Adrenal gland (tissue), 12 donors: ENCODE results near the gene PRKCSH. TPM values are rescaled to one million over a fixed set of nuclear protein-coding genes. Genes with fewer than 3 reads are reported as not detected.

Experiments
- DNase-seq, 7 donors: peaks; one replicate each; pipeline ENCODE4 v3.0.0-alpha.2; 2019 to 2020
- H3K27ac ChIP-seq, 5 donors: fragments of 200-600 bp; sonication (generic) in 4 of 5; 1 replicate in 3 of 5; 2 replicates in 2 of 5; pipeline versions ENCODE4 v1.5.1 to v1.8.0; 2016 to 2020; ENCODE audit warnings: mild to moderate bottlenecking in 1 of 5
- H3K27me3 ChIP-seq: fragments of 200-600 bp; 2 replicates; pipeline ENCODE4 v1.8.0; 2021
- H3K36me3 ChIP-seq, 2 donors: fragments of 200-600 bp; replicated peaks in 1 of 2; 1 replicate in 1 of 2; 2 replicates in 1 of 2; pipeline versions ENCODE4 v1.5.1 to v1.8.0; 2018 to 2022
- H3K4me1 ChIP-seq, 2 donors: fragments of 200-600 bp; replicated peaks in 1 of 2; 1 replicate in 1 of 2; 2 replicates in 1 of 2; pipeline versions ENCODE4 v1.5.1 to v1.8.0; 2018 to 2021
- H3K4me3 ChIP-seq, 4 donors: fragments of 200-600 bp; sonication (generic) in 3 of 4; one replicate each; pipeline ENCODE4 v1.5.1; 2016 to 2018
- H3K9me3 ChIP-seq, 3 donors: fragments of 200-600 bp; sonication (generic) in 1 of 3; replicated peaks in 1 of 3; 1 replicate in 2 of 3; 2 replicates in 1 of 3; pipeline versions ENCODE4 v1.5.1 to v1.8.0; 2016 to 2021
- CTCF ChIP-seq, 6 experiments: fragments of 450-650 bp in 4 of 6; fragments of 200-600 bp in 2 of 6; sonication (generic) in 1 of 6; IDR thresholded peaks; 1 replicate in 5 of 6; 2 replicates in 1 of 6; pipeline versions ENCODE4 v1.5.1 to v1.8.0; 2016 to 2021; ENCODE audit warnings: antibody characterized with exemption in 6 of 6, mild to moderate bottlenecking in 2 of 6, moderate library complexity in 1 of 6
- POLR2A ChIP-seq, 2 donors: fragments of 450-650 bp; IDR thresholded peaks; one replicate each; pipeline ENCODE4 v1.6.1; 2017; ENCODE audit warnings: antibody characterized with exemption in 2 of 2, mild to moderate bottlenecking in 2 of 2, moderate library complexity in 1 of 2
- WGBS, 4 donors: extraction: QIAGEN DNeasy Blood & Tissue Kit in 2 of 4; methylation state at CpG; one replicate each; pipeline versions ENCODE4 v1.1.5 to v1.1.7; 2013 to 2017; 5-methylcytosine and 5-hydroxymethylcytosine counted together
- intact Hi-C, 2 donors: fragments of 100-400 bp; cut with DNase I; formaldehyde crosslinking; loops; one replicate each; pipeline versions ENCODE4 v1.14.1 to v1.15.0; 2022 to 2023
- polyA plus RNA-seq, 3 donors: library from polyadenylated mRNA; stranded (reverse); fragments of 200-250 nt in 2 of 3; fragments of 350-450 nt in 1 of 3; fragmentation: Illumina TruSeq in 1 of 3; extraction: RNeasy Lipid Tissue Mini Kit (QIAGEN cat#74804) in 1 of 3; gene quantifications; one replicate each; pipeline ENCODE4 v1.2.3, GENCODE V29; 2013 to 2014
- total RNA-seq, 9 donors: library from RNA; depleted of rRNA in 4 of 9; stranded (reverse); fragments of >200 nt in 4 of 9; fragments of 120-200 nt in 1 of 9; fragmentation: NEBNext Ultra II Directional in 1 of 9; extraction: Animal tissue kit (Norgen Biotek cat#: 25700) in 1 of 9; gene quantifications; one replicate each; pipeline versions ENCODE4 v1.1.0 to v1.2.4, GENCODE V29; 2013 to 2023
- donor health status: healthy with polysubstance abuse.
- donor health status: Bipolar disorder and iron deficiency.
- donor health status: DM: yes; HTN: yes; CAD: no.
- donor health status: DM: no; HTN: no; CAD: no.
- donor health status: DM: no; HTN: no; CAD: no.
- donor health status: DM: yes; HTN: yes; CAD: no.

PRKCSH gene
- total and polyA plus RNA-seq, 12 donors = 64.4 to 359 (median 203) TPM

GRCh38 chr19:11435833-11436313 is 438 bp downstream of the PRKCSH start:
- Histone ChIP-seq H3K27ac (peak overlapping the region in 3 of 5 donors; percentile 57 to 87 (median 87)), H3K9me3 (no peaks in the 10 kb centered on the region), H3K4me1 (peaks cover 12 to 17% of the 10 kb centered on the region in 2 donors), H3K4me3 (peak overlapping the region in 3 of 4 donors; percentile 4 to 81 (median 78)), H3K27me3 (no peaks in the 10 kb centered on the region), H3K36me3 (peaks cover 0 to 44% of the 10 kb centered on the region in 2 donors)
- intact Hi-C loops = no loop called here
- 0 to 5% (median 2%) methylated on average over 8 to 21 of the region's 21 CpGs for WGBS, 4 donors
- DNase-seq = peak in 2 of 7 donors; percentile 36 to 52
- no peak for TF ChIP-seq POLR2A (IDR thresholded peaks at IDR 0.05)
- TF ChIP-seq CTCF (IDR thresholded peaks at IDR 0.05) = peak in 1 of 6 experiments; percentile 9

DNA sequence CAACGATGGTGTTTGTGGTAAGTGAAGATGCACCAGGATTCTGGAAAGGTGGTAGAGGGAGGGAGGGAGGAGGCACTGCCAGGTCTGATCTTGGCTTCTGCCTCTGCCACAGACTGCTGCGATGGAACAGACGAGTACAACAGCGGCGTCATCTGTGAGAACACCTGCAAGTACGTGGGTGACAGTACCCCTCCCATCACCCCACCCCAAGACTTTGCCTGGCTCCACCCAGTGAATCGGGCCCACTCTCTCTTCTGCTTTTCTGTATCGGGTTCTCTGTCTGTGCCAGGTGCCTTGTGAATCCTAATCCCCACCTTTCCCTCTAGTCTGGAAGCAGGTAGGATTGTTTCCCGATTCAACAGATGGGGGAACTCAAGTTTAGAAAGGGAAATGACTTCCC is 2.5 kb downstream of the PRKCSH start:
- Histone ChIP-seq H3K36me3 (peaks cover 0 to 65% of the 10 kb centered on the region in 2 donors), H3K9me3 (no peaks in the 10 kb centered on the region), H3K27ac (no peak overlapping the region), H3K4me1 (peaks cover 12 to 17% of the 10 kb centered on the region in 2 donors), H3K4me3 (no peak overlapping the region), H3K27me3 (no peaks in the 10 kb centered on the region)
- WGBS, 4 donors = 85 to 97% (median 91%) methylated on average over 9 of the region's 9 CpGs
- DNase-seq = no peak
- intact Hi-C loops = no loop called here
- TF ChIP-seq CTCF (IDR thresholded peaks at IDR 0.05) = no peak
- TF ChIP-seq POLR2A (IDR thresholded peaks at IDR 0.05) = no peak

GRCh38 chr19:11444059-11444458 is 8.6 kb downstream of the PRKCSH start:
- Histone ChIP-seq H3K27me3 (no peaks in the 10 kb centered on the region), H3K4me1 (no peaks in the 10 kb centered on the region), H3K27ac (no peak overlapping the region), H3K9me3 (no peaks in the 10 kb centered on the region), H3K4me3 (no peak overlapping the region), H3K36me3 (peaks cover 0 to 91% of the 10 kb centered on the region in 2 donors)
- intact Hi-C loops = loop anchor here in 1 of 2 donors (10.0 kb wide), 1 partner anchor 149 kb away; the partner anchor contains the start of gene TSPAN16
- 63 to 73% (median 68%) methylated on average over 2 to 5 of the region's 5 CpGs for WGBS, 4 donors
- TF ChIP-seq POLR2A (IDR thresholded peaks at IDR 0.05) (no peak), CTCF (IDR thresholded peaks at IDR 0.05) (no peak)
- no peak for DNase-seq

DNA sequence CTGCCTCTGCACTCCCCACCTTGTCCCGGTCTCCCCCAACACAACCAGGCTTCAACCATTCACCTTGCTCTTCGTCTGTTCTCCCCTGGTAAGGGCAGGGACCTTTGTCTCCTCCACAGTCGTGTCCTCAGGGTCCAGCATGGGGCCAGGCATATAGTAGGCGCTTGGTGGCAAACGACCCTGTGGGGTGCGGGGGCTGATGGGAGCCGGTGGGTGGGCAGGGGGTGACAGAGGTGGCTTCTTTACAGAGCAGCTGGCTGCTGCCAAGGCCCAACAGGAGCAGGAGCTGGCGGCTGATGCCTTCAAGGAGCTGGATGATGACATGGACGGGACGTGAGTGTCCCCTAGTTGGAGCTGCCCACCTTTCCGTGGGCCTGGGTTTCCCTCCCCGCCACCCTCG is 9.7 kb downstream of the PRKCSH start:
- Histone ChIP-seq H3K4me1 (no peaks in the 10 kb centered on the region), H3K36me3 (peaks cover 0 to 91% of the 10 kb centered on the region in 2 donors), H3K27ac (no peak overlapping the region), H3K4me3 (no peak overlapping the region), H3K9me3 (no peaks in the 10 kb centered on the region), H3K27me3 (no peaks in the 10 kb centered on the region)
- WGBS, 4 donors = 89 to 100% (median 92%) methylated on average over 6 to 13 of the region's 13 CpGs
- no peak for DNase-seq
- TF ChIP-seq CTCF (IDR thresholded peaks at IDR 0.05) (no peak), POLR2A (IDR thresholded peaks at IDR 0.05) (no peak)
- intact Hi-C loops = loop anchor here (5.0 to 10.0 kb wide), 3 partner anchors 63 to 153 kb away; partner anchors contain the start of genes EPOR (in 1 of the 2) and TSPAN16 (in 1 of the 2)
